GM19240 (cell line): ENCODE measurements around the gene ADCY7.
A peak's percentile ranks its signal among the peaks of the same experiment; 100 is the strongest.

Experiments
- DNase-seq: peaks from one replicate; pipeline ENCODE4 v3.0.0; 2011; ENCODE audit warnings: low spot score; ENCODE audit not compliant: insufficient read length

ADCY7 gene

DNA sequence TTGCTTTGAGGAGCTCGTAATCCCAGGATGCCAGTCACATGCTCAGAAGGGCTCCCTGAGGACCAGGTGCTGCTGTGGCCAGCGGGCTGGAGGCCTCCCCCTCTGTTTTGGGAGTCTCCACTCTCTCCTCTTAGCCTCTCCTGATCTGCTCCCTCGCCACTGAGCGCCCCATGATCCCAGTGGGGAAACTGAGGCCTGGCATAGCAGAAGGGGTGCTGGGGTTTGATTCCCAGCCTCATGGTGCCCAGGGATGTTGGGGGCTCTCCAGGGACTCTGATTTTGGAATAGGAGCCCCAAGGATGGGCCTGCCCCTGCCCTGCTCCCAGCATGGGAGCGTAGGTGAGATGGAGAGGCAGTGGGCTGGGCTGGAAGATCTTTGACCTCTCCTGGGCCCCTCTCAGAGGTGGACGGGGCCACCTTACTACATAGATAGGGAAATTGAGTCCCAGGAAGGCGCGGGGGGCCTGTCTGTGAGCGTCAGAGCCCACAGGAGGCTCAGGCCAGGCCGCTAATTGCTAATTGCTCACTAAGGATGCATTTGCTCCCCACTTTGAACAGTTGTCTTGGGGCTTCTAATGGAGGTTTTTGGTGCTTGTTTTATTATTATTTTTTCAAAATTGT is 525 bp upstream of the ADCY7 start:
- no peak for DNase-seq

DNA sequence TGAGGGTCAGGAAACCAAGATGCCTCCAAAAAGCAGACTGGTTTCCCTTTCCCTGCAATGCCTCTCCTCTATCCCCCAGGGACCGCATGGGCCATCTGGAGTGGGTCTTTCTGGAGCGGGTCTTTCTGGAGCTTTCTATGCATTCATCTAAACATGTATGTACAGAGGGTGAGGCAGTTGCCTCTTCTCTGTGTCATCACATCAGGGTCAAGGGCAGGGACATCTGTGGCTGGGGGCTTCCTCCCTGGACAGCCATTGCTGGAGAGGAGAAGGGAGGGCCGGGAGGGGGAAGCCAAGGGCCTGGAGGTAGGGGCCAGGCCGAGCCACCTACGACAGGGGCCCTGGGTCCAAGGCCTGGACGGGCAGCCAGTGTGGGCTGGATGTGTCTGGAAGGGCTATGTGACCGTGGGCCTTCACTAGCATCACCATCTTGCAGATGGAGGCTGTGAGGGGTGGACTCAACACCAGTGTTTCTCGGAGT is 840 bp downstream of the ADCY7 start:
- DNase-seq: no peak

DNA sequence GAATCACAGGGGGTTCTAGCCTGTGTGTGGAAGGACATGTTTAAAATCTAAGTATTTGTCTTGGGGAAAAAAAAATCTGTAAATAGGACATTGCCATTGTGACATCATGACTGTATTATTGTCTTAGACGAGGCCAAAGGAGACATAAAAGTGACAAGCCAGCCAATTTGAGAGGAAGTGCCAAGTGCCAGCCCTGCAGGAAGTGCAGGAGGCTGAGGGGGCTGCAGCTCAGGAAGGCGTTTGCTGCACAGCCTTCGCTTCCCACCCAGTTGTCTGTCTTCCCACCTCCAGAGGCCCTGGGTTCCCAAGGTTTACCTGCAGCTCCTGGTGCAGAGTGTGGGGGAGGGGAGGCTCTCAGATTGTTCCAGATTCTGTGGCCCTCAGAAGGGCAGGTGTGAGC is 1.3 kb downstream of the ADCY7 start:
- no peak for DNase-seq

DNA sequence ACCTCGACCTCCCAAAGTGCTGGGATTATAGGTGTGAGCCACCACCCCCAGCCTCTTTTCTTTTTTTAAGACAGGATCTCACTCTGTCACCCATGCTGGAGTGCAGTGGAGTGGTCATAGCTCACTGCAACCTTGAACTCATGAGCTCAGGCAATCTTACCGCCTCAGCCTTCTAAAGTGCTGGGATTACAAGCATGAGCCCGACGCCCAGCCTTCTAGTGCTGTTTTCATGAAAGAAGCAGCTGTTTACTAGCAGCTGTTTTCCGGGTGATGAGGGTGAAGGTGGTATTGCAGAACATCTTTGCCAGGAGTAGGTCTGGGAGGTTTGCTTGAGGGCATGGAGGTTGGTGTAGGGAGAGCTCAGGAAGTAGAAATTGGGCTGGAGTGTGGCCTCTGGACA is 2.0 kb downstream of the ADCY7 start:
- no peak for DNase-seq

DNA sequence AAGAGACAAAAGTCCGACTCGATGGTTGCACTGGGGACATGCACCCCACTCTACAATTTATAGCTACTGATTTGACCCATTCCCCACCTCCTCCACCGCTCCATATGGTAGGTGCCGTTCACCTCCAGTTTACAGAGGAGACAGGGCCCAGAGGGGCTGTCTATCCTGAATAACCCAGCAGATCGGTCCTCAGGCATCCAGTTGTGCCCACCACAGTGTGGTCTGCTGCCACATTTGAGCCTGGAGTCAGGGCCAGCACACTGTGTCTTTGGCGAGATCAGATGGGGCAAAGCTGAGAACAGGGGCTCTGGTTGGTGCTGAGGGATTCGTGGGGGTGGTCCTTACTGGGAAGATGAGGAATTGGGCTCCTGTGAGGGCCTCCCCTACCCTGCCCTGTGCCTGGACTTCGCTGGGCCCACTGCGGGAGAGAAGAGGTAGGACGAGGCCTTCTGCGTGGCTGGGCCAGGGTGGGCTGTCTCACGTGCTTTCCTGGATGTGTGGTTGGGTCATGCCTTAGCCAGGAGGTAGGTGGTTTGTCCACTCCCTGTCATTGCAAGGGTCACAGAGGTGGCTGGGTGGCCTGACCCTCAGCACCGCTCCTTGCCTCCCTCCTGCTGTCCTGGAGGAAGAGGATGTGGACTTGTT is 2.8 kb downstream of the ADCY7 start:
- no peak for DNase-seq

DNA sequence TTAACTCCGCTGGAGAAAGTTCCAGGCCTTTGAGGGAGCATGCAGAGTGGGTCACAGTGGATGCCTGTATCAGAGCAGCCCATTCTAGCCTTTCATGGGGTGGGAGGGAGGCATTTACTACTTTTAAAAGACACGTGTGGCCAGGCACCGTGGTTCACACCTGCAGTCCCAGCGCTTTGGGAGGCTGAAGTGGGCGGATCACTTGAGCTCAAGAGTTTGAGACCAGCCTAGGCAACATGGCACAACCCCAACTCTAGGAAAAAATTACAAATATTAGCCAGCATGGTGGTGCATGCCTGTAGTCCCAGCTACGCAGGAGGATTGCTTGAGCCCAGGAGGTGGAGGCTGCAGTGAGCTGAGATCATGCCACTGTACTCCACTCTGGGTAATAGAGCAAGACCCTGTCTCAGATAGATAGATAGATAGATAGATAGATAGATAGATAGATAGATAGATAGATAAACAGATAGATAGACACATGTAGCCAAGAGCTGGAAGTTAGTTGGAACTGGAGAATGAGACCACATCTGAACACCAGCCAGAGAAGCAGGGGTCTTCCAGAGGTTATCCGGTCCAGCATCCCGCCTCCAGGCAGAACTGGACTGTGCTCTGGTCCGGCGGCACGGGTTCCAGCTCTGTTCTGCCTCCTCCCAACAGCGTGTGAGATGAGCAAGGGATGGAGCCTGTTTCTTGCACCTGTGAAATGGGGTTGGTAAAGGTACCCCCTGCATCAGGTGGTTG is 3.6 kb downstream of the ADCY7 start:
- no peak for DNase-seq

DNA sequence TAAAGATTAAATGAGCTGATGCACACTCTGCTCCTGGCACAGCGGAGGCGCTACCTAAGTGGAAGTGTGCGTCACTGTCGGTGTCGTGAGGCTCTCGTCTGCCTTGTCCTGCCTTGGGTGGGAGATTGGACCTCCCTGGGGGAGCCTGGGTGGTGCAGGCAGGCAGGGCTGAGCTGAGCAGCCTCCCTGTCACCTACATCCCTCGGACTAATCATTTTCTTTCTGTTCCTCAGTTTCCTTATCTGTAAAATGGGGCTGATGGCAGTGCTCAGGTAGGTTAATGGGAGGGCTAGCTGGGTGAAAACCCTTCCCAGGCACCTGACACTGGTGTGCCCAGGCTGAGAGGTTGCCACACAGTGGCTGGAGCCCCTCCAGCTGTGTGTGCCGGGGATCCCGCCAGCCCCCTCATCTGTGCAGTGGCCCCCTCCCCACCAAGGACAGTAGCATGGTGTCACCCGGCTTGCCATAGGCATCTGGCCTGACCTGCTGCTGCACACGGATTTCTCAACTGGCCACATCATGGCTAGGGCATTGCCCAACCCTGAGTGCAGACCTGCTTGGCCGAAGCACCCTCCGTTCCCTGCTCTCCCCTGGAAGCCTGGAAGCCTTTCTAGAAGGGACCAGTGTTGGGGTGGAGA is 4.3 kb downstream of the ADCY7 start:
- DNase-seq: no peak

DNA sequence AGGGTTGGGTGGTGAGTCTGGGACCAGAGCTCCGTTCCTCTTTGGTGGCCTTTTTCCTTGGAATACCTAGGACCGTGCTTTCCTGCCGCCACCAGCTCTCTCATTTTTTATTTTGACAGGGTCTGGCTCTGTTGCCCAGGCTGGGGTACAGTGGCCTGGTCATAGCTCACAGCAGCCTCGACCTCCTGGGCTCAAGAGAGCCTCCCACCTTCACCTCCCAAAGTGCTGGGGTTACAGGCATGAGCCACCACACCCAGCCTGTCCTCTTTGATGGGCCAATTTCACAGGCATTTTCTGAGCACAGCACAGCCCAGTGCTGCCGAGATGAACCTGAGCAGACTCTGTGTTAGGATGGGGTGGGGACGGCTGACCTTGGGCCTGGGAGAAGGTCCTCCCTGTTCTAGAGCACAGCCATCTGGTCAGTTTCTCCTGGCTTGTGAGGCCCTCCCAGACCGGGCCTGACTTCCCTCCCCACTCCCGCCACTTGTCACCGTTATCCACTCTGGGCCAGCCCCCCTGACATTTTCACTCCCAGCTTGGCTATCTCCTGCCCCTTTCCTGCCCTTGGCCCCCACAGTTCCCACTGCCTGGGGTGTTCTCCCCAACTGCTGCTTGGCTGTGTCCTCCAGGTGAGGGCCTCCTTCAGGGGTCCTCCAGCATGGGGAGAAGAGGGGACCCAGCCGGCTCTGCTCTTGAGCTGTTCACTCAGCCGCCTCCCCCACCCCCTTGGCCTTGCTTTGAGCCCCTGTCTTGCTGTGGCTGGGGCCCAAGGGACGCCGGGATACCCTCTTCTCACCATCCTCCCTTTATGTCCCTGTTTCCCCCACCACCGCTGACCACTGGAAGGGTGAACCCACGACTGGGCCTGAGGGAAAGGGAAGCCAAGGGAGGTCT is 5.0 kb downstream of the ADCY7 start:
- no peak for DNase-seq

DNA sequence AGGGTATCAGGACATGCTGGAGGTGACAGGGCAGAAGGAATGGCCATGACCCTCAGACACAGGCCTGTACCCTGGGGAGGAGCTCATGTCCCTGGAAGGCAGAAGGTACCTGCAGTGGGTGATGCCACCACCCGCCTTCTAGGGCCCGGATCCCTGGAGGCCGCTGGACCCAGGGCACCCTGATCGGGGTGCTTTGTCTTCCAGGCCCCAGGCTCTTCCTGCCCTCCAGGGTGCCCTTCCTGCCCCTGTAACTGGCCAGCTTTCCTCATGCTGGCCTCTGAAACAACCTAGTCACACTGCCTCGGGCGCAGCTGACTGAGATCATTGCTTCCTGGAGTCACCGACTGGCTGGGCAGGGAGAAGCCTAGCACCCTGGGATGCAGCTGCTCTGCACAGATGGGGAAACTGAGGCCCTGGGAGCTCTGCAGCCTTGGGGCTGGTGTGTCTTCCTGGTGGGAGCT is 5.8 kb downstream of the ADCY7 start:
- no peak for DNase-seq

DNA sequence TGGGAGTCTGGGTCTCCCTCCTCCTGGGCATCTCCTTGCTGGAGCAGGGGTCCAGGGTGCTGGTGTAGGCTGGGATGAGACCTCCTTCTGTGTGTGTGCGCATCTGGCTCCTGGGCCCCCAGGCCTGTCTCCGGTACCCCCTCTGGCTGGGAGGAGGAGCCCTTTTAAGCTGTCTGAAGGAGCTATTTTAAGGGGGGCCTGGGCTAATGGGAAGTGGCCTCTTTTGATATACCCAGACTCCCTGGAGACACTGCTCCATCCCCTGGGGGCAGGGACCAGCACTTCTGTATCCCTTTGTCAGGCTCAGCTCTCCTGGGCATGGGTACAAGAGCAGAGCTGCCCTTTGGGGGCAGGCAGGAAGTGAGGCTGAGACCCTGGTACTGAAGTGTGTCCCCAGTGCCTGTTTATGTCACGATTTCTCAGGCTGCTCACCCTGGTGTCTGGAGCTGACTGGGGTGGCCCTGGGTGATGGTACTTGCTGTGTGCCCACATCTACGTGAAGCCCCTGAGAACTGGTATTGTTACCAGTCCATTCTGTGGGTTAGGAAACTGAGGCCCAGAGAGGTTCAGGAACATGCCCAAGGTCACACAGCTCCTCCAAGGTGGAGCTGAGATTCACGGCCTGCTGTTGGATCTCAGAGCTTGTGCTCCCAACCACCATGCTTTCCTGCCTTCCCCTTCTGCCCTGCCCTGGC is 6.5 kb downstream of the ADCY7 start:
- no peak for DNase-seq

DNA sequence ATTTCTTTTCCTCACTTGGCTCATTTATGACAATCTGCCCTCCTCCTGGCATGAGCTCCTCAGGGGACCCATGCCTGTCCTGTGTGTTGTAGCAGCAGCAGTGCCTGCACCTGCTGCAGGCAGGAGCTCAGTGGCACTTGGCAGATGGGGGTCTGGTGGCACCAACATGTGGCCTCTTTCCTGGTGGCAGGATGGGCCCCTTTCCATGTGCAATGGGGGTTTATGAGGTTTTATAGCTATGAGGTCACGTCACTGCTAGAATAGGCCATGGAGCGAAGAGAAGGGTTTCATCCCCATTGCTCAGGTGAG is 7.0 kb downstream of the ADCY7 start:
- no peak for DNase-seq

DNA sequence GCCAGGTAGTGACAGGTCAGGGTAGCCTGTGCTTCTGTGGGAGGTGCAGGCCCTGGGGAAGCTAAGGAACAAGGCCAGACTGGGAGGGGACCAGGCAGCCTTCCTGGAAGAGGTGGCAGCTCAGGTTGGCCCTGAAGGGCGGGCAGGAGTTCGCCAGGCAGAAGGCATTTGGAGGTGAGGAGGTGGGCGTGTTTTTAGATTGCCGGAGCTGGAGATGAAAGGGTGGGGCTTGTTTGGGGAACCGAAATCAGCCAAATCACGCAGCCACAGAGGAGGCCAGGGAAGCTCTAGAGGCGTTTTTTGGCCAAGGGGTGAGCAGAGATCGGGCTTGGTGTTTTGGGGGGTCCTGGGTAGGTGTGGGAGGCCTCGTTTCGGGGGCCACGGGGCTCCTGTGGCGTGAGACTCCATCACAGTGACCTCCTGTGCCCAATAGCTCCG is 7.6 kb downstream of the ADCY7 start:
- DNase-seq: peak; percentile 78

DNA sequence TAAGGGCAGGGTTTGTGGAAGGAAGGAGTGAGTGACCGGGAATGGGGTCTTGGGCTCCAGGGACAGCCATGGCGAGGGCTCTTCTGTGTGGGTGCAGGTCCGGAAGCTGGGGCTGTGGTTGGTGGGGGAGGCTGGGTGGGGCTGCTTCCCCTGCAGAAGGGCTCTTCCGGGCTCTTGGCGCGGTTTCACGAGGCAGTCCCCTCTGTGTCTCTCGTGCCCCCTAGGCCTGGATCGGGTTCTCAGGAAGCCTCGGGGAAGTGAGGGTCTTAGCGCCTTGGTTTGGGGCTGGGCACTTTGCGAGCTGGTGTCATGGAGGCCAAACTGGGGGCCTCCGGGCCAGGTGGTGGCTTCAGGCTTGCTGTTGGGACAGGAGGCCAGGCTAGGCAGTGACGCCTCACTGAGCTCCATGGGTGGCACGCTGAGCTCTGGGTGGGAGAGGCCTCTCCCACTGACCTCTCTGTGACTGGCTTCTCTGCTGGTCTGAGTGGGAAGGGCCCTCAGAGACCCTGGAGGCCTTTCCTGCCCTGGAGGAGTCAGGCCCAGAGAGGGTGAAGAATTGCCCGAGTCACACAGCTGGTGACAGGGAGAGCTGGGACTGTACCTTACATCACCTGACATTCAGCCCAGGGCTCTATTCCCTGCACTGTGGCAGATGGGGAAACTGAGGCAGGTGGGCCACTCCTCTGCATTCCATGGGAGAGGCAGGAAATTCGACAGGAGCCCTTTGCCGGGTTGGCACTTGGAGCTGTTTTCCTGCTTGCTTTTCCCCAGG is 8.2 kb downstream of the ADCY7 start:
- peak; percentile 51 for DNase-seq

DNA sequence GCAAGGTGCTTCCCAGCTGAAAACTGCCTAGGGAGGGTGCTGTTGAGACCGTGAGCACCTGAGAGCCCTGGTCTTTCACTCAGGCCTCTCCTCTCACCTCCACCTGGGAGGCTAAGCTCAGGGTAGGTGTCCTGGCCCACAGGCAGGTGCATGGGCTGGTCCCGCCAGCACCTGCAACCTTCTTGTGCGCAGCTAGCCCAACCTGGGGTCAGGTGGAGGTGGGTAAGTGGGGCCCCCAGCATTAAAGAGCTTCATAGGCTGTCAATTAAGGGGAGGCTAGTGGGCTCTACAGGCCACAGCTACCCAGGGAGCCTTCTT is 8.7 kb downstream of the ADCY7 start:
- DNase-seq: no peak

DNA sequence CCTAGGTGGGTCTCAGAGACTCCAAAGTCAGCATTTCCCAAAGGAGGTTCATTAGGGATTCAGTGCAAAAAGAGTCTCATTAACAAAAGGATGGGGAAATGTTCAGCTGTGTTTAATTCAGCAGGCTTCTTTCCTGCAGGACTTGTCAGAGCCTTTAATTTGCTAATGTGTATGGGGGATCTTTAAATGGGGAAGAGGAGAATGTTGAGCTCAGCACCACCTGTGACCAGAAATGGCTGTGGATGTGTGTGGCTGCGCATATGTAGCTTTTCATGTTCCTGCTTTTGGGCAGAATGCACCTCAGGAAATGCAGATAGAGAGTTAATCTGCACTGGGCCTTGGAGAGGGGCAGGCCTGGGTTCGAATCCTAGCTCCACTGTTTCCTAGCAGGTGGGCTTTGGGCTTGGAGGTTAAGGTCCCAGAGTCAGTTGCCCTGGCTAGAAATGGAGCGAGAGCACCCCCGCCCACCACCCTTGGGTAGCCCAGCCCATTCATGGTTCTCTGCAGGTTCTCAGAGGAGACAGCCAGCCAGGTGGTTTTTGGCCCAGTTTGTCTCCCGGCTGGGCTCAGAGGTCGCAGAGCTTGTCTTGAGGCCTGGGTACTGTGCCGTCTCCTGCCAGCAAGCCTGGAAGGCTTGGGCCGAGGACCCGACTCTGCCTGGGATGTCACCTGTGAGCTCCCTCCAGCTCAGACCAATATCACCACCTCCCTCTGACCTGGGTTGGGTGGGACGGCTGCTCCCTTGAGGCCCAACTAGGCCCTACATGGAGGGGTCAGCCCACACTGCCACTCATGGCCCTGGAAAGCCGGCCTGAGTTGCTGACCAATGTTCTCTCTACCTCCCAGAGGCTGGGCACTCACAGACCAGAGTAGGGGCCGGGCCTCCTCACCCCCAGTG is 9.3 kb downstream of the ADCY7 start:
- no peak for DNase-seq

DNA sequence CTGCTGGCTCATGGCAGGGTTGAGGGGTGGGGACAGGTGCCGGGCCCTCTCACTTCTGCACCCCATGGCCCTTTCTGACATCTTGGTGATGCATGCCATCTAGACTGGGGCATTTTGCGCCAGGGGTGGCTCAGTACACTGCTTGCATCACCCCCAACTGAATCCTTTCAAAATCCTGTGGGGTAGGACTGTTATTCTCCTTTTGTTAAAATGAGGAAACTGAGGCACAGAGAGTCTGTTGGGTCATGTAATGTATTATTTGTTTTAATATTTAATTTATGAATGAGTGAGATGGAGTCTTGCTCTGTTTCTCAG is 9.9 kb downstream of the ADCY7 start:
- no peak for DNase-seq

DNA sequence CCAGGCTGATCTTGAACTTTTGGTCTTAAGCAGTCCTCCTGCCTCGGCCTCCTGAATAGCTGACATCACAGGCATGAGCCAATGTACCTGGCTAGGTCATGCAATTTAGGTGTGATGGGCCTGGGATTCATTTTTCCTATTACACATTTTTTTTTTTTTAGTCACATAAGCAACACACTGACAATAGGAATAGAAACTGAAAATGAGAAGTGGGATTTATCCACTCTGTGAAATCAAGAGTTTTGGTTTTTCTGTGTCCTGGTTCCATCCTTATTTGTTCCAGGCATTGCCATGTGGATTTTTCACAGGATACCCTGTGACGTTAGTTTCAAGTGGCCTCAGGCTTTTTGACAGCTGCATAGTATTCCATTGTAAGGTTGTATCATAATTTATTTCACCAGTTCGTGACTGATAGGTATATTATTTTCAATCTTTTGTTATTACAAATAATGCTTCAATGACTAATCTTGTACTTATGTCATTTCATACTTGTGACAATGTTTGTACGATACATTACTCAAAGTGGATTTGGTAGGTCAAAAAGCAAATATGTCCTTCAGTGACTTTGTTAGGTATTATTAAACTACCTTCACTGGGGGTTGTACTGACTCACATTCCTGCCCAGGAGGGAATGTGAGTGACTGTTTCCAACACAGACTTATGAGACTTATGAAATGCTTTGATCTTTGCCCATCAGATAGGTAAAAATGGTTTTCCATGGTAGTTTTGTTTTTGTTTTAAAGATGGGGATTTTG is 10.6 kb downstream of the ADCY7 start:
- no peak for DNase-seq

DNA sequence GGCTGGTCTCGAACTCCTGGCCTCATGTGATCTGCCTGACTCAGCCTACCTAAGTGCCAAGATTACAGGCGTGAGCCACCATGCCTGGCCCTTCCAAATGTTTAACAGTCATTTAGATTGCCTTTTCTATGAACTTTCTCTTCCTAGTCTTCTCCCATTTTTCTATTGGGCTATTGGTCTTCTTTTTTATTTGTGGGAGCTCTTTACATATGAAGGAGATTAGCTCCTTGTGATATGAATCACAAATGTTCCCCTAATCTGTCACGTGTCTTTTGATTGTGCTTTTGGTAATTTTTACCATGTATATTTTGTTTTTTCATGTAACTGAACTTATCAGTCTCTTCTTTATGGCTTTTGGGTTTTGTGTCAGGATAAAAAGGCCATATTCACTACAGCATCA is 11.9 kb downstream of the ADCY7 start:
- no peak for DNase-seq

DNA sequence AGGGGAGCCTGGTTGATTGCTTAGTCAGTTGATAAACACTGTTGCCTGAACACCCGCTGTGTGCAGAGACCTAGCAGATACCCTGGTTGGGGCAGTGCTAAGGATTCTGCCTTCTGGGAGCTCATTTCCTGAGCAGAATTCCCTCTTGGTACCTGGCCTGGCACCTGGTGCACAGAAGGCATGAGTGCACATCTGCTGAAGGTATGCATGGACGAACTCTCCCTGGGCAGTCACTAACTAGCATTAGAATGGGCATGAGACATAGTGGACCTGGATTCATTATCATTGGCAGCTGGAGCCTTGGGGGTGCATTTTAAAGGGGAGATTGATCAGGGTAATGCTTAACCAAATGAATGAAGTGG is 13.1 kb downstream of the ADCY7 start:
- no peak for DNase-seq
